Lower lobe of right lung (tissue), 2 donors: Measurements from ENCODE around the gene PGAM5. TPM values are rescaled to one million over a fixed set of nuclear protein-coding genes. Genes with fewer than 3 reads are reported as not detected.
A peak's percentile ranks its signal among the peaks of the same experiment; 100 is the strongest.

Source experiments
- ATAC-seq, 2 donors: fragments of 200-7000 bp; cut with Tn5 transposase; one replicate each; pipeline ENCODE4 v1.9.1; 2020 to 2022; ENCODE audit warnings: mild to moderate bottlenecking in 2 of 2, moderate library complexity in 2 of 2
- DNase-seq: peaks from one replicate; pipeline ENCODE4 v3.0.0-alpha.2; 2020
- H3K27ac ChIP-seq: fragments of 200-600 bp; one replicate; pipeline ENCODE4 v1.8.0; 2022
- H3K27me3 ChIP-seq: fragments of 200-600 bp; one replicate; pipeline ENCODE4 v1.8.0; 2022; ENCODE audit warnings: low read depth
- H3K36me3 ChIP-seq: fragments of 200-600 bp; one replicate; pipeline ENCODE4 v1.8.0; 2022; ENCODE audit warnings: mild to moderate bottlenecking
- H3K4me1 ChIP-seq: fragments of 200-600 bp; one replicate; pipeline ENCODE4 v1.8.0; 2022
- H3K4me3 ChIP-seq: fragments of 200-600 bp; one replicate; pipeline ENCODE4 v1.8.0; 2022; ENCODE audit warnings: mild to moderate bottlenecking
- H3K9me3 ChIP-seq: fragments of 200-600 bp; one replicate; pipeline ENCODE4 v1.8.0; 2022
- CTCF ChIP-seq: fragments of 200-600 bp; IDR thresholded peaks from one replicate; pipeline ENCODE4 v1.8.0; 2022; ENCODE audit warnings: antibody characterized with exemption, mild to moderate bottlenecking
- intact Hi-C: fragments of 100-400 bp; cut with DNase I; formaldehyde crosslinking; loops from one replicate; pipeline ENCODE4 v1.11.0; 2022
- long read RNA-seq: library from polyadenylated mRNA; unstranded; transcript quantifications from one replicate; pipeline ENCODE4 v2.0.0, GENCODE V29; 2021
- total RNA-seq: library from RNA; stranded (reverse); fragmentation: NEBNext Ultra II Directional; extraction: Animal tissue kit (Norgen Biotek cat#: 25700); gene quantifications from one replicate; pipeline ENCODE4 v1.2.1, GENCODE V29; 2021
- donor health status: DM: no; HTN: yes; CAD: no; lungs with severe emphysema.

PGAM5 gene
- 21.7 TPM for total RNA-seq
- long read RNA-seq, partial matches to known transcripts = 2 of 16 reads
- long read RNA-seq, other reads (novel, unspliced or antisense) = 11 of 16 reads

DNA sequence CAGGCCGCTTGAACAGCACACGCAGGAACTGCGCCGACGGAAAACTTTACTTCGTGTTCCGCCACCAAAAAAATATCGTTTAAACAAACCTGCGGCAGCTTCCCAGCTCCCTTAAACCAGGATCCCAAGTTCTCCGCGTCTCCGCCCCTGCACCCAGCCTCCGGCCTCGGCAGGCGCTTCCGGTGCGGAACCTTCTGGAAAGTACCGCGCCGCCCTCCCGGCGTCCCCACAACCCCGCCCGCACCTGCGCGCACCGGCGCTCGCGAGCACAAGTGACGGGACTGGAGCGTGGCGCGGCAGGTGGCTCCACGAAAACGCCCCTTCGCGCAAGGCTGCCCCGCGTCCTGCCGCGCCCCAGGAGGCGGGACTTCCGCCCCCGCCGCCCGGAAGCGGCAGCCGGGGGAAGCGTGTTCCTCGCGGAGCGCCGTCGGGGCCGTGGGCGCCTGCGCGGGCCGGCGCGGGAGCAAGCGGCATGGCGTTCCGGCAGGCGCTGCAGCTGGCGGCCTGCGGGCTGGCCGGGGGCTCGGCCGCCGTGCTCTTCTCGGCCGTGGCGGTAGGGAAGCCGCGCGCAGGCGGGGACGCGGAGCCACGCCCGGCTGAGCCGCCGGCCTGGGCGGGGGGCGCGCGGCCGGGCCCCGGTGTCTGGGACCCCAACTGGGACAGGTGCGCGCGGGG is at the start of gene PGAM5:
TSS of gene PGAM5 (plus strand) at position 438 of the 675 bp plus-strand sequence. CDS start at position 473, 35 bp downstream.
- H3K9me3 ChIP-seq = no peaks in the 10 kb centered on the region
- peaks cover 25% of the 10 kb centered on the region for H3K4me1 ChIP-seq
- H3K36me3 ChIP-seq = peaks cover 10% of the 10 kb centered on the region
- intact Hi-C loops = no loop called here
- peak within 1 kb of the TSS; percentile 98 for H3K4me3 ChIP-seq
- no peaks in the 10 kb centered on the region for H3K27me3 ChIP-seq
- DNase-seq (peak; percentile 91), ATAC-seq (peak; percentile 97)
- no peak for TF ChIP-seq CTCF
- peak within 1 kb of the TSS; percentile 87 for H3K27ac ChIP-seq

GRCh38 chr12:132660996-132661395 is 49.6 kb upstream of the PGAM5 start:
- intact Hi-C loops = no loop called here
- TF ChIP-seq CTCF = no peak
- H3K4me3 ChIP-seq = no peak overlapping the region
- no peaks in the 10 kb centered on the region for H3K4me1 ChIP-seq
- H3K27me3 ChIP-seq = no peaks in the 10 kb centered on the region
- DNase-seq (no peak), ATAC-seq (no peak)
- no peaks in the 10 kb centered on the region for H3K9me3 ChIP-seq
- peaks cover 95% of the 10 kb centered on the region for H3K36me3 ChIP-seq
- H3K27ac ChIP-seq = no peak overlapping the region

DNA sequence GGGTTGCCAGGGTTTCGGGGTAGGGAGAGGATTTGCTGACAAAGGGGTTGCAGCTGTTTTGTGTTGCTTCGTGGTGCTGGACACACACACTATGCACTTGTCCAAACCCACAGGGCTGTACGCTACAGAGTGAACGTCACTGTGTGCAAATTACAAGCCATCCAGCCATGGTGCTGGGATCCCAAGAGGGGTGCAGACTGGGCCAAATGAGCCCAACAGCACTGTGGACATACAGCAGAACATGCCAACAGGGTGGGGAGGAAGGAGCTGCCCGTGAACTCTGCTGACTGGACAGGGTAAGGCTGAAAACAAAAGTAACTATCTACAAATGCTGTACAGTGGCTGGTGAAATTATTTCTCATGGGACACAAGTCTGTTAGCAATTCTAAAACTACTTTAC is 48.7 kb upstream of the PGAM5 start:
- Histone ChIP-seq H3K9me3 (no peaks in the 10 kb centered on the region), H3K4me3 (no peak overlapping the region), H3K36me3 (peaks cover 95% of the 10 kb centered on the region), H3K27ac (no peak overlapping the region), H3K27me3 (no peaks in the 10 kb centered on the region), H3K4me1 (no peaks in the 10 kb centered on the region)
- intact Hi-C loops = no loop called here
- DNase-seq (no peak), ATAC-seq (no peak)
- no peak for TF ChIP-seq CTCF

- TF ChIP-seq CTCF = no peak
- H3K27me3 ChIP-seq = no peaks in the 10 kb centered on the region
- intact Hi-C loops = no loop called here
- no peaks in the 10 kb centered on the region for H3K9me3 ChIP-seq
- no peaks in the 10 kb centered on the region for H3K4me1 ChIP-seq
- ATAC-seq (no peak), DNase-seq (no peak)
- no peak overlapping the region for H3K27ac ChIP-seq
- no peak overlapping the region for H3K4me3 ChIP-seq
- peaks cover 95% of the 10 kb centered on the region for H3K36me3 ChIP-seq
Observed at GRCh38 chr12:132662901-132663755, 47.5 kb upstream of the PGAM5 start.

DNA sequence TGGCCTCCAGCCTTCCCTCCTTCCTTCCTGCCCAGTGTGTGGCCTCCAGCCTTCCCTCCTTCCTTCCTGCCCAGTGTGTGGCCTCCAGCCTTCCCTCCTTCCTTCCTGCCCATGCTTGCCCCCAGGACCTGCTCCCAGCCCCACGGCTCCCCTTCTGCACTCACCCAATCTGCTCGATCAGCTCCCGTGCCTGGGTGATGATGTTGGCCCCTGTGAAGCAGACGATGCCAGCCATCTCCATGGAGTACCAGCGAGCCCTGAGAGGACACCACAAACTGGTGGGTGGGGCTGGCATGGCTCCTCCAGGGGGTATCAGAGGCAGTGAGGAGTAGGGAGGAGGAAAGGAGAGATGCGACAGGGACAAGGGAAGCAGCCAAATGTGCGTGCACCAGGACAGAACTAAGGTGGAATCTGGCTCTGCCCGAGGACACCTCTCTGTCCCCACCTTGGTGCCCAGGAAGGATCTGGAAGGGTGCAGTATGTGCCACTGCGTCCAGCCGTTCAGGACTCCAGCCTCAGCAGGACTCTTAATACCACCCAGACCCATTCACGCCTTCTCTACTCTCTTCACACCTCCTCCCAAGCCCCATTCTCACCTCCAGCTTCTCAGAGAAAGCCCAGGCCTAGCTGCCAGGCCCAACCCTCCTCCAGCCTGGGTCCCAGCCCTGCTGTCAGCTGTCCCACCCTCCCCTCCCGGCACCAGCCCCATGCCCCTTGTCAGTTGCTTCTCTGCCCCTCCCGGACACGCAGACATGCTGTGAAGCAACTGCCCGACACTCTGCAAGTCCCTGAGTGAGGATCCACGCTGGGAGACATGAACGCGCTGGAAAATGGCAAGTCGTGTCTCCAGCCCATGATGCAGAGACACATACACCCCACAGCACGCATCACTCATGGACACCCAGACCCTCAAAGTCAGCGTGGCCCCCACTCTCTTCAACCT is 46.2 kb upstream of the PGAM5 start:
- intact Hi-C loops = no loop called here
- ATAC-seq (no peak), DNase-seq (no peak)
- H3K9me3 ChIP-seq = no peaks in the 10 kb centered on the region
- H3K36me3 ChIP-seq = peaks cover 95% of the 10 kb centered on the region
- H3K27me3 ChIP-seq = no peaks in the 10 kb centered on the region
- no peak overlapping the region for H3K4me3 ChIP-seq
- no peak overlapping the region for H3K27ac ChIP-seq
- H3K4me1 ChIP-seq = no peaks in the 10 kb centered on the region
- TF ChIP-seq CTCF = no peak
